ENCODE results near the gene DDA1. TPM values are rescaled to one million over a fixed set of nuclear protein-coding genes. Genes with fewer than 3 reads are reported as not detected.
"Not testable (repeated sequence)": the region's sequence is repeated elsewhere in the genome, so short reads cannot be mapped to it uniquely, and the experiment has no call there.

The DDA1 gene
- total and polyA plus RNA-seq, 2 experiments from 2014 or later = 43.1 to 60.0 TPM

- Histone ChIP-seq H3K36me3 (replicated peaks; ENCODE audit: insufficient read depth, low read depth) (no peaks in the 10 kb centered on the region), H3K27me3 (no peaks in the 10 kb centered on the region), H3K4me1 (ENCODE audit: insufficient read depth) (peaks cover 3% of the 10 kb centered on the region), H2AFZ (no peak overlapping the region), H3K4me2 (peak overlapping the region; percentile 77), H3K9me2 (replicated peaks; ENCODE audit: insufficient read depth) (no peaks in the 10 kb centered on the region), H4K20me1 (ENCODE audit: insufficient read depth, poor library complexity, severe bottlenecking) (no peaks in the 10 kb centered on the region), H3K27ac (no peak overlapping the region), H3K4me3 (no peak overlapping the region), H3K79me2 (no peaks in the 10 kb centered on the region), H3K9me3 (ENCODE audit: low read depth) (no peaks in the 10 kb centered on the region)
- peak; percentile 76 for DNase-seq (ENCODE audit: low spot score)
- WGBS (ENCODE audit: low lambda C conversion rate, missing lambda C conversion rate) = 16% methylated on average over 21 of the region's 22 CpGs
- no peak for TF ChIP-seq EZH2 (IDR thresholded peaks at IDR 0.05; ENCODE audit: borderline replicate concordance)
- no peak for TF ChIP-seq CTCF (IDR thresholded peaks at IDR 0.05; ENCODE audit: poor library complexity)
- TF ChIP-seq EZH2phosphoT487 (IDR thresholded peaks at IDR 0.05; ENCODE audit: low read depth, severe bottlenecking, unreplicated experiment) = no peak
Measured at GRCh38 chr19:17289489-17289888, 19.9 kb upstream of the DDA1 start.

GRCh38 chr19:17292301-17293074, 16.9 kb upstream of the DDA1 start:
- peak overlapping the region; percentile 55 for H3K4me3 ChIP-seq
- H3K9me2 ChIP-seq (replicated peaks; ENCODE audit: insufficient read depth) = no peaks in the 10 kb centered on the region
- 2% methylated on average over 27 of the region's 46 CpGs for WGBS (ENCODE audit: low lambda C conversion rate, missing lambda C conversion rate)
- no peaks in the 10 kb centered on the region for H3K79me2 ChIP-seq
- TF ChIP-seq CTCF (IDR thresholded peaks at IDR 0.05; ENCODE audit: poor library complexity) (peak; percentile 63), EZH2phosphoT487 (IDR thresholded peaks at IDR 0.05; ENCODE audit: low read depth, severe bottlenecking, unreplicated experiment) (no peak)
- peaks cover 3% of the 10 kb centered on the region for H3K4me1 ChIP-seq (ENCODE audit: insufficient read depth)
- H2AFZ ChIP-seq = peak overlapping the region; percentile 96
- no peaks in the 10 kb centered on the region for H3K9me3 ChIP-seq (ENCODE audit: low read depth)
- no peaks in the 10 kb centered on the region for H3K27me3 ChIP-seq
- H3K27ac ChIP-seq = peak overlapping the region; percentile 77
- H3K4me2 ChIP-seq = peak overlapping the region; percentile 93
- H4K20me1 ChIP-seq (ENCODE audit: insufficient read depth, poor library complexity, severe bottlenecking) = no peaks in the 10 kb centered on the region
- no peaks in the 10 kb centered on the region for H3K36me3 ChIP-seq (replicated peaks; ENCODE audit: insufficient read depth, low read depth)
- DNase-seq (ENCODE audit: low spot score) = peak; percentile 89

- H3K27me3 ChIP-seq = no peaks in the 10 kb centered on the region
- no peaks in the 10 kb centered on the region for H3K9me3 ChIP-seq (ENCODE audit: low read depth)
- no peaks in the 10 kb centered on the region for H3K36me3 ChIP-seq (replicated peaks; ENCODE audit: insufficient read depth, low read depth)
- no peak for DNase-seq (ENCODE audit: low spot score)
- H2AFZ ChIP-seq = no peak overlapping the region
- H3K4me2 ChIP-seq = no peak overlapping the region
- no peak overlapping the region for H3K27ac ChIP-seq
- H3K4me1 ChIP-seq (ENCODE audit: insufficient read depth) = peaks cover 3% of the 10 kb centered on the region
- H4K20me1 ChIP-seq (ENCODE audit: insufficient read depth, poor library complexity, severe bottlenecking) = no peaks in the 10 kb centered on the region
- no peak overlapping the region for H3K4me3 ChIP-seq
- no peaks in the 10 kb centered on the region for H3K9me2 ChIP-seq (replicated peaks; ENCODE audit: insufficient read depth)
- TF ChIP-seq EZH2 (IDR thresholded peaks at IDR 0.05; ENCODE audit: borderline replicate concordance) = no peak
- 92% methylated on average over 14 of the region's 14 CpGs for WGBS (ENCODE audit: low lambda C conversion rate, missing lambda C conversion rate)
- peaks cover 3% of the 10 kb centered on the region for H3K79me2 ChIP-seq
Measured at GRCh38 chr19:17293605-17294004, 15.8 kb upstream of the DDA1 start.

GRCh38 chr19:17294051-17294891, 15.1 kb upstream of the DDA1 start:
- 94% methylated on average over 44 of the region's 48 CpGs for WGBS (ENCODE audit: low lambda C conversion rate, missing lambda C conversion rate)
- Histone ChIP-seq H3K27ac (no peak overlapping the region), H3K79me2 (peaks cover 3% of the 10 kb centered on the region), H3K9me2 (replicated peaks; ENCODE audit: insufficient read depth) (no peaks in the 10 kb centered on the region), H3K9me3 (ENCODE audit: low read depth) (no peaks in the 10 kb centered on the region), H3K27me3 (no peaks in the 10 kb centered on the region), H3K36me3 (replicated peaks; ENCODE audit: insufficient read depth, low read depth) (no peaks in the 10 kb centered on the region), H3K4me1 (ENCODE audit: insufficient read depth) (peaks cover 3% of the 10 kb centered on the region), H4K20me1 (ENCODE audit: insufficient read depth, poor library complexity, severe bottlenecking) (no peaks in the 10 kb centered on the region), H3K4me3 (no peak overlapping the region), H2AFZ (no peak overlapping the region), H3K4me2 (no peak overlapping the region)
- TF ChIP-seq EZH2phosphoT487 (IDR thresholded peaks at IDR 0.05; ENCODE audit: low read depth, severe bottlenecking, unreplicated experiment) (no peak), CTCF (IDR thresholded peaks at IDR 0.05; ENCODE audit: poor library complexity) (no peak), EZH2 (IDR thresholded peaks at IDR 0.05; ENCODE audit: borderline replicate concordance) (no peak)
- DNase-seq (ENCODE audit: low spot score) = no peak

- not testable (repeated sequence) for H3K4me1 ChIP-seq (ENCODE audit: insufficient read depth); H3K4me2 ChIP-seq; H3K79me2 ChIP-seq; H3K4me3 ChIP-seq; H3K27me3 ChIP-seq; H2AFZ ChIP-seq; H3K27ac ChIP-seq; DNase-seq (ENCODE audit: low spot score); H3K9me3 ChIP-seq (ENCODE audit: low read depth); H3K36me3 ChIP-seq (replicated peaks; ENCODE audit: insufficient read depth, low read depth); H4K20me1 ChIP-seq (ENCODE audit: insufficient read depth, poor library complexity, severe bottlenecking); H3K9me2 ChIP-seq (replicated peaks; ENCODE audit: insufficient read depth)
- 95% methylated on average over 6 of the region's 6 CpGs for WGBS (ENCODE audit: low lambda C conversion rate, missing lambda C conversion rate)
Measured at GRCh38 chr19:17295551-17295950, 13.8 kb upstream of the DDA1 start.

Data from hepatocyte (in vitro differentiated cells).